GM18505 (cell line): ENCODE data around the gene AK5.

ENCODE experiments used
- ATAC-seq: cut with Tn5 transposase; IDR thresholded peaks from one replicate; pipeline ENCODE4 v1.9.1; 2021; ENCODE audit not compliant: unreplicated experiment
- POLR2A ChIP-seq: IDR thresholded peaks from 4 replicates; pipeline ENCODE4 v1.6.1; 2011; ENCODE audit warnings: borderline replicate concordance; ENCODE audit not compliant: insufficient read depth, insufficient read length; ENCODE audit errors: extremely low read depth

AK5 gene

DNA sequence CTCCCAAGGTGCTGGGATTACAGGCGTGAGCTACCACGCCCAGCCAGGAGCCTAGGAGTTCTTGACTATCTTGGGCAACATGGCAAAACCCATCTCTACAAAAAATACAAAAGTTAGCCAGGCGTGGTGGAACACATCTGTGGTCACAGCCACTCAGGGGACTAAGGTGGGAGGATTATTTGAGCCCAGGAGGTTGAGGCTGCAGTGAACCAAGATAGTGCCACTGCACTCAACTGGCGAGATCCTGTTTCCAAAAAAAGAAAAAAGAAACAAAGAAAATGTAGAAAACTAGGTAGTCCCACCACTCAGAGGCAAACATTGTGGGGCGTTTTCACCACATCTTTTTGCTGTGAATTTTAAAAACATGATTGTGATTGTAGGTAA, 259.3 kb downstream of the AK5 start:
- ATAC-seq = peak; percentile 51
- TF ChIP-seq POLR2A = no peak

GRCh38 chr1:77542813-77543420, 261.1 kb downstream of the AK5 start:
- TF ChIP-seq POLR2A = no peak
- no peak for ATAC-seq

DNA sequence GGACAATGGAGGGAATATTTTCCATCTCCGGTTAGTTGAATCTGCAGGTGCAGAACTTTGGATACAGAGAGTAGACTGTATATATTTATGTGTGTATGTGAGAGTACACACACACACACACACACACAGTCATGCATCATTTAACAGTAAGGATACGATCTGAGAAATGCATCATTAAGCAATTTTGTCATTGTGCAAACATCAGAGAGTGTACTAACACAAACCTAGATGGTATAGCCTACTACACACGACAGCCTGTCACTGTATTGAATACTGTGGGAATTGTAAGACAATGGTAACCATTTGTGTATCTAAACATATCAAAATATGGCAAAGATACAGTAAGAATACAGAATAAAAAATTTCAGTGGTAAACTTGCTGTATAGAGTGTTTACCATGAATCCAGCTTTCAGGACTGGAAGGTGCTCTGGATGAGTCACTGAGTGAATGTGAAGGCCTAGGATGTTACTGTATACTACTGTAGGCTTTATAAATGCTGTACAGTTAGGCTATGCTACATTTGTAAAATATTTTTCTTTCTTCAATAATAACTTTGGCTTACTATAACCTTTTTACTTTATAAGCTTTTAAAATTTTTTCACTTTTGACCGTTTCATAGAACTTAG, 262.1 kb downstream of the AK5 start:
- no peak for TF ChIP-seq POLR2A
- no peak for ATAC-seq

DNA sequence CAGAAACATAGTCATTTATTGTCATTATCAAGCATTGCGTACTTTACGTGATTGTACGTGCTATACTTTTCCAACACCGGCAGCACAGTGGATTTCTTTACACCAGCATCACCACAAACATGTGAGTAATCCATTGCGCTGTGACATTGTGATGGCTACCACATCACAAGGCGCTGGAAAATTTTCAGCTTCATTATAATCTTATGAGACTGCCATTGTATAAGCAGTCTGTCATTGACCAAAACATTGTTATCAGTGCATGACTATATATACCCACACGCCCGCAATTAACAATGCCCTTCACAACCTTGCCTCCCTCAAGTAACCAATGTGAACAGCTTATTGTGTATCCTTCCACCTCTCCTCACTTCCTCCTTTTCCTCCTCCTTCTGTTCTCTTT, 263.0 kb downstream of the AK5 start:
- TF ChIP-seq POLR2A = no peak
- no peak for ATAC-seq

DNA sequence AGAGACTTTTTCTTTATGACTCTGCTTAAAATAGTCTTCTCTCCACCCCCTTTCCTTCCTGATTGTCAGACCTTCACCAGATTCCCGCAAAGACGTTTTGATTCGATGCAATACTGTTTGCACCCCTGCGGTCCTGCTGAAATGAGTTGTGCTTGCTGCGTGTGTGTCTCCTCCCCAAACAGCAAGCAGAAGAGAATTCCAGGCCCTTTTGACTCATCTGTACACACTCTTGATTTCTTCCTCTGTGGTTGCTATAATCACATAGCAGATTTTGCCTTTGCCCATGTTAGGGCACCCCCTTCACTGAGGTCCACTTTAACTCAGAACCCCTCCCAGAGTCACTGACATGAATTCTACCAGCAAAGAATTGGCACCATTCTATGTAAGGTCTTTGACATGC, 264.2 kb downstream of the AK5 start:
- TF ChIP-seq POLR2A = no peak
- no peak for ATAC-seq

- no peak for ATAC-seq
- TF ChIP-seq POLR2A = no peak
Observed at GRCh38 chr1:77546890-77547289, 265.1 kb downstream of the AK5 start.

DNA sequence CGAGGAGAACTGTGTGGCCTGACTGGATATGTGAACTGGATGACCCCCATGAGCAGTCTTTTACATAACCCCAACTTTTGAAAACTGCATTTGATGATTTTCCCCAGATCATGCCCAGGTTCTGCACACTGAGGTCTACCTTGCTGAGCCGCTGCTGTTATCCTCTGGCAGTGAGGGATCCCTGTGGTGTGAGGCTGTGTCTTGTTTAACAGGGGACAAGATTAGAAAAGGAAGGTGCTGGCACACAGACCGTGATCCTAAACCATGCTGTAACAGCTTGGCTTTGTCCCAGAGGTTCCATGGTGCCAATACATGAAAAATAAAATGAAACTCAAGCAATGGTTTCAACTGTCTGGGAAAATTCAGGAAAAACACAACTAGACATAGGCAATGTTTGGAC, 266.5 kb downstream of the AK5 start:
- no peak for ATAC-seq
- no peak for TF ChIP-seq POLR2A

DNA sequence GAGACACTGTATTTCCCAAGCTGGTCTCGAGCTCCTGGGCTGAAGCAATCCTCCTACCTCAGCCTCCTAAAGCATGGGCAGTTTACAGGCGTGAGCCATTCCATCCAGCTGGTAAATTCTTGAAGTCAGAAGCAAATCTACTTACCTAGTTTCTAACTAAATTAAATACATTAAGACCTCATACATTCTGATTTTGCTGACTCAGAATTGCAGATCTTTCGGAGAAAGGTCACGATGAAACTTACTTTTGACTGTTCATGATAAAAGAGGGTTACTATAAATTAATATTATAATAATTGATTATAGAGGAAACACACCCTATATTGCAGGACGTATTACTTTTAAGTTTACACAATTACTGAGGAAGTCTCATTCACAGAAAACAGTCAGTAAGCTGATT, 268.3 kb downstream of the AK5 start:
- no peak for ATAC-seq
- TF ChIP-seq POLR2A = no peak

GRCh38 chr1:77552626-77553025, 270.8 kb downstream of the AK5 start:
- TF ChIP-seq POLR2A = no peak
- ATAC-seq = no peak

DNA sequence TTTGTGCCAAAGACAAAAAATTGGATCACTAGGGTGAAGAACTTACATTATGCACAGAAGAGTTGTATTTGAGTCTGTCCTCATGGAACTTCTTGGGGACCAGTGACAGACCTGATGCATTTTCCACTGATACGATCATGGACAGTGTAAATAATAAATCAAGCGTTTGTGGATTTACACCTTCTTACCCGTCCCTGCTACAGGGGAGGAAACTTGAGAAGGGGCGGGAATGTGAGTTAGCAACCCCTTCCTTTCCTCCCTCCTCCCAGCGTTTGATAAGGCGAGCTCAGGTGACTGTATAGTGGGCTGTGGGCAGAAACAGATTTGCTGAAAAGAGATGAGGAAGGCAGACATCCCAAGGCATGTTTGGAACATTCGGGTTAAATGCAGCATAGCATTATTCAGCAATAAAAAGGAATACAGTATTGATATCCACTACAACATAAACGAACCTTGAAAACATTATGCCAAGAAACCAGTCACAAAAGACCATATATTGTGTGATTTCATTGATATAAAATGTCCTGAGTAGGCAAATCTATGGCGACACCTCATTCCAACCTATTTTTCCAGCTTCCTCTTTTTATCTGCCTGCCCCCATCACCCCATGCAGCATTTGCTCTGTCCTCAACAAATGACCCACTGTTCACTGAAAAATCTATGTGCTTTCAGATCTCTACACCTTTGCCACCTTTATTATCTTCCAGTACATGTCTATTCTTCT, 271.9 kb downstream of the AK5 start:
- no peak for ATAC-seq
- no peak for TF ChIP-seq POLR2A

DNA sequence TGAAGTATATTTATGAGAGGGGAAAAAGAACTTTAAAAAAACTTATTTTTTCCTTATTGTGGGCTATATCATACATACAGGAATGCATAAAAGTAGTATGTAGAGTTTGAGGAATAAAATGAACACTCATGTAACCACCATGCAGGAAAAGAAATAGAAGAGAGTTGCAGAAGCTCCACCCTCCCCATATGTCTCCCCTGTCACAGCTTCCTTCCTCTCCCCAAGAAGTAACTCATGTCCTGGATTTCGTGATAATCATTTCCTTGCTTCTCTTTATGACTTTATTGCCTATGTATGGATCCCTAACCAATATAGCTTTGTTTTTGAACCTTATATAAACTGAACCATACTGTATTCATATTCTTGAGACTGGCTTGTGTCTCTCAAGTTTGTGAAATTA, 274.2 kb downstream of the AK5 start:
- TF ChIP-seq POLR2A = no peak
- ATAC-seq = no peak

- no peak for TF ChIP-seq POLR2A
- ATAC-seq = no peak
Observed at GRCh38 chr1:77557053-77557452, 275.2 kb downstream of the AK5 start.

DNA sequence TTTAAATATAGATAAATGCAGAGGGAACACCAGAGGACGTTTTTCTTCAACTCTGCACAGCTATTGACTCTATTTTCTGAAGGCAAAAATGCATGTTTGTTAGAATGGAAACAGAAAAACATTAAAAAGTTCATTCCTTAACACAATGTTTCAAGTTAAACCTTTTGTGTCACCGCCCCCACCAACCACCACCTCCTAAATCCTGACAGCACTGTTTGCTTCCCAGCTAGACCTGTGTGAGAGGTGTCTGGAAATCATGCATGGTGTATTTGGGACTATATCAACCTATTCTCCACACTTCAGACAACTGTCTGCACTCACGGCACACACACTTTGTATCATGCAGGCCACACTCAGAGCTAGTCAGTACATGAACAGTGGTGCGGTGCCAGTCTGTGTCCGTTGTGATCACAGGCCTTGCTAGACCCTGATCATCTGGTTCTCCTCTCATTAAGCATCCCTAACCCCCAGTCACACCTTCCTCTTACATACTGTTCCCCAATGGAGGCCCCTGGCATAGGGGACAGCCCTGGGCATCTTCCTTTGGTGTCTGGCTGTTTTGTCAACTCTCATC, 276.9 kb downstream of the AK5 start:
- ATAC-seq = no peak
- TF ChIP-seq POLR2A = no peak

- no peak for ATAC-seq
- no peak for TF ChIP-seq POLR2A
Observed at GRCh38 chr1:77560741-77561140, 278.9 kb downstream of the AK5 start.
